Measurements from ENCODE around the gene TMEM80.

GRCh38 chr11:656866-657265 is 38.8 kb upstream of the TMEM80 start:
- TF ChIP-seq CTCF (IDR thresholded peaks at IDR 0.05) = no peak
- no peak for TF ChIP-seq POLR2A (IDR thresholded peaks at IDR 0.05)

Measured in tibial nerve (tissue), 3 donors.